Panc1 (cell line): ENCODE data around the gene EGFL7. TPM values are rescaled to one million over a fixed set of nuclear protein-coding genes. Genes with fewer than 3 reads are reported as not detected.

Source experiments
- ATAC-seq: fragments of 200-7000 bp; cut with Tn5 transposase; 2 replicates; pipeline ENCODE4 v1.9.1; 2020; ENCODE audit warnings: mild to moderate bottlenecking, moderate library complexity
- BruUV-seq: library from RNA; stranded (reverse); fragments of 400-500 nt; replicated peaks from 2 replicates; lab custom pipeline; 2021; lab: Mats Ljungman, UMichigan
- CTCF ChIA-PET: fragments of 300-600 bp; sonication (Branson Sonifier 250); formaldehyde crosslinking; loops from one replicate; lab custom pipeline; 2022; ENCODE audit warnings: antibody characterized with exemption; lab: Charles Lee
- POLR2A ChIA-PET: fragments of 300-600 bp; sonication (Branson Sonifier 250); formaldehyde crosslinking; loops from one replicate; lab custom pipeline; 2022; ENCODE audit warnings: antibody characterized with exemption; lab: Charles Lee
- DNase-seq: peaks from one replicate; pipeline ENCODE4 v3.0.0-alpha.2; 2010; ENCODE audit warnings: low read depth, low spot score
- H3K27ac ChIP-seq: 2 replicates; pipeline ENCODE4 v1.5.1; 2011; ENCODE audit warnings: mild to moderate bottlenecking, low read length, inconsistent platforms
- H3K27me3 ChIP-seq: fragments of 200-500 bp; sonication (Bioruptor generic); 2 replicates; pipeline ENCODE4 v1.6.0; 2014; ENCODE audit warnings: low read length, inconsistent platforms; ENCODE audit not compliant: control insufficient read depth, insufficient read depth
- H3K36me3 ChIP-seq: fragments of 200-500 bp; sonication (Bioruptor generic); 2 replicates; pipeline ENCODE4 v1.5.1; 2014; ENCODE audit warnings: inconsistent platforms, mild to moderate bottlenecking, low read length, moderate library complexity; ENCODE audit not compliant: control insufficient read depth, insufficient read depth
- H3K4me1 ChIP-seq: 2 replicates; pipeline ENCODE4 v1.5.1; 2011; ENCODE audit warnings: inconsistent platforms, mild to moderate bottlenecking, low read length, moderate library complexity; ENCODE audit not compliant: control insufficient read depth, insufficient read depth
- H3K4me3 ChIP-seq, 2 experiments: 2 replicates each; pipeline ENCODE4 v1.5.1; 2011 to 2012; ENCODE audit warnings: low read depth in 2 of 2, low read length in 2 of 2, mild to moderate bottlenecking in 2 of 2, inconsistent platforms in 1 of 2, moderate library complexity in 1 of 2
- H3K9me3 ChIP-seq: fragments of 200-500 bp; sonication (Bioruptor generic); 2 replicates; pipeline ENCODE4 v1.5.1; 2014; ENCODE audit warnings: low read depth, mild to moderate bottlenecking, inconsistent platforms, low read length, moderate library complexity; ENCODE audit not compliant: control insufficient read depth, insufficient read depth
- POLR2AphosphoS5 ChIP-seq: IDR thresholded peaks from 2 replicates; pipeline ENCODE4 v1.6.1; 2012; ENCODE audit warnings: mild to moderate bottlenecking, low read depth, low read length, moderate library complexity
- SIN3A ChIP-seq: IDR thresholded peaks from 2 replicates; pipeline ENCODE4 v1.6.1; 2012; ENCODE audit warnings: low read depth, mild to moderate bottlenecking, low read length, moderate library complexity, borderline replicate concordance; ENCODE audit not compliant: insufficient read depth
- TCF7L2 ChIP-seq: IDR thresholded peaks from 2 replicates; pipeline ENCODE4 v1.6.1; 2011; ENCODE audit warnings: mild to moderate bottlenecking, low read depth, low read length, inconsistent platforms
- in situ Hi-C: cut with HindIII; loops from 2 replicates; pipeline ENCODE4 v1.10.0; 2016; ENCODE audit warnings: low sequenced_read_pairs, low pct_unique_long_range_greater_than_20kb
- intact Hi-C: fragments of 100-400 bp; cut with micrococcal nuclease; formaldehyde crosslinking; loops from one replicate; pipeline ENCODE4 v1.10.0; 2022; ENCODE audit not compliant: unreplicated experiment
- total RNA-seq: library from RNA; stranded (reverse); gene quantifications from one replicate; pipeline ENCODE4 v1.2.1, GENCODE V29; 2021; ENCODE audit not compliant: unreplicated experiment
- TF ChIP-seq, protein P1 (sequence below), 2 experiments: IDR thresholded peaks; 2 replicates each; pipeline ENCODE4 v1.6.1; 2011 to 2012; ENCODE audit warnings: low read depth in 2 of 2, control low read depth in 1 of 2, low read length in 1 of 2, mild to moderate bottlenecking in 1 of 2, moderate library complexity in 1 of 2; ENCODE audit not compliant: insufficient read depth in 1 of 2
- TF ChIP-seq, protein P2 (sequence below): fragments of 450-650 bp; IDR thresholded peaks from 2 replicates; pipeline ENCODE4 v1.5.1; 2017; ENCODE audit warnings: mild to moderate bottlenecking

The EGFL7 gene
- total RNA-seq, 1 experiment from 2014 or later: 42.3 TPM

DNA sequence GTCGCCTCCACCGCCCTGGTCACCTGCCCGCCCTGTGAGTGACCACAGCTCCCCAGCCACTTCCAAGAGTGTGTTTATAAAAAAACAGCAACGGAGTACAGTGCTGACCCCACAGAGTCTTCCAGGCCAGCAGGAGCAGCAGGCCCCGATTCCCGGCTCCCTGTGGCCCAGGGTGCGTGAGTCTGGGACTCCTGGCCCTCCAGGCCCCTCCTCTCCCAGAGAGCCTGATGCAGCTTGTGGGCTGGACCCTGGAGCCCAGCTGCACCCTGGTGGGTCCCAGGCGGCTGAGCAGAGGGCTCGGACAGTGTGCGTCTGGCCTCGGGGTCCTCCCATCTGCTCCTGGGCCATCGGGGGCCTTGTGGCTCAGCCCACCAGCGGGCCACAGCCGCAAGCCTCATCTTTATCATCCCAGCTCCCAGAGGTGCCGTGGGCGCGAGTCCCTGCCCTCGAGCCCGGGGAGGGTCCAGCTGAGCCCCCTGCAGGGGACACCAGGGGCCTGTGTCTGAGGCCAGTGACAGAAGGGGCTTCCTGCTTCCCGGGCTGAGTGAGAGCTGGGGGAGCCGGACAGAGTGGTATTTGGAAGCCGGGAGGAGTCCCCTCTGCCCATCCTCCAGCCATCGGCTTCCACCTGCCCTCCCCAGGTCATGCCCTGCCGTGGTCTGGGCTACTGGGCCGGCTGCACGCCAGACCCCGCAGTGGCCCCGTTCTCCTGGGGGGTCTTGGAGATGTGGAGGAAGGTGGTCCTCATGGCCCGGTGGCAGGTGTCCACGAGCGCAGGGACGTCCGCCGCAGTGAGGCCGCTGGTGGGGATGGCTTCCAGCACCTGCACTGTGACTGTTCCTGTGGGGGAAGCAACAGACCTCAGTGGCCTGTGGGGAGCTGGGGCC, 10.6 kb downstream of the EGFL7 start:
- ChIA-PET POLR2A (interaction anchor here (0.8 kb wide), 1 partner anchor 46 kb away, joined by 3 read pairs; no protein-coding TSS in a partner anchor), CTCF (no interaction called here)
- Histone ChIP-seq H3K4me3 (no peak overlapping the region), H3K4me1 (peaks cover 42% of the 10 kb centered on the region), H3K36me3 (no peaks in the 10 kb centered on the region), H3K27ac (no peak overlapping the region; the same call in 1 of the 2 replicates), H3K27me3 (no peaks in the 10 kb centered on the region), H3K9me3 (no peaks in the 10 kb centered on the region)
- TF ChIP-seq, protein P1, sequence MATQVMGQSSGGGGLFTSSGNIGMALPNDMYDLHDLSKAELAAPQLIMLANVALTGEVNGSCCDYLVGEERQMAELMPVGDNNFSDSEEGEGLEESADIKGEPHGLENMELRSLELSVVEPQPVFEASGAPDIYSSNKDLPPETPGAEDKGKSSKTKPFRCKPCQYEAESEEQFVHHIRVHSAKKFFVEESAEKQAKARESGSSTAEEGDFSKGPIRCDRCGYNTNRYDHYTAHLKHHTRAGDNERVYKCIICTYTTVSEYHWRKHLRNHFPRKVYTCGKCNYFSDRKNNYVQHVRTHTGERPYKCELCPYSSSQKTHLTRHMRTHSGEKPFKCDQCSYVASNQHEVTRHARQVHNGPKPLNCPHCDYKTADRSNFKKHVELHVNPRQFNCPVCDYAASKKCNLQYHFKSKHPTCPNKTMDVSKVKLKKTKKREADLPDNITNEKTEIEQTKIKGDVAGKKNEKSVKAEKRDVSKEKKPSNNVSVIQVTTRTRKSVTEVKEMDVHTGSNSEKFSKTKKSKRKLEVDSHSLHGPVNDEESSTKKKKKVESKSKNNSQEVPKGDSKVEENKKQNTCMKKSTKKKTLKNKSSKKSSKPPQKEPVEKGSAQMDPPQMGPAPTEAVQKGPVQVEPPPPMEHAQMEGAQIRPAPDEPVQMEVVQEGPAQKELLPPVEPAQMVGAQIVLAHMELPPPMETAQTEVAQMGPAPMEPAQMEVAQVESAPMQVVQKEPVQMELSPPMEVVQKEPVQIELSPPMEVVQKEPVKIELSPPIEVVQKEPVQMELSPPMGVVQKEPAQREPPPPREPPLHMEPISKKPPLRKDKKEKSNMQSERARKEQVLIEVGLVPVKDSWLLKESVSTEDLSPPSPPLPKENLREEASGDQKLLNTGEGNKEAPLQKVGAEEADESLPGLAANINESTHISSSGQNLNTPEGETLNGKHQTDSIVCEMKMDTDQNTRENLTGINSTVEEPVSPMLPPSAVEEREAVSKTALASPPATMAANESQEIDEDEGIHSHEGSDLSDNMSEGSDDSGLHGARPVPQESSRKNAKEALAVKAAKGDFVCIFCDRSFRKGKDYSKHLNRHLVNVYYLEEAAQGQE (IDR thresholded peaks at IDR 0.05; ENCODE audit: insufficient read depth in 1 of 2, low read depth in 2 of 2, low read length in 1 of 2): no peak
- TF ChIP-seq POLR2AphosphoS5 (no peak), SIN3A (no peak), TCF7L2 (no peak)
- TF ChIP-seq, protein P2, sequence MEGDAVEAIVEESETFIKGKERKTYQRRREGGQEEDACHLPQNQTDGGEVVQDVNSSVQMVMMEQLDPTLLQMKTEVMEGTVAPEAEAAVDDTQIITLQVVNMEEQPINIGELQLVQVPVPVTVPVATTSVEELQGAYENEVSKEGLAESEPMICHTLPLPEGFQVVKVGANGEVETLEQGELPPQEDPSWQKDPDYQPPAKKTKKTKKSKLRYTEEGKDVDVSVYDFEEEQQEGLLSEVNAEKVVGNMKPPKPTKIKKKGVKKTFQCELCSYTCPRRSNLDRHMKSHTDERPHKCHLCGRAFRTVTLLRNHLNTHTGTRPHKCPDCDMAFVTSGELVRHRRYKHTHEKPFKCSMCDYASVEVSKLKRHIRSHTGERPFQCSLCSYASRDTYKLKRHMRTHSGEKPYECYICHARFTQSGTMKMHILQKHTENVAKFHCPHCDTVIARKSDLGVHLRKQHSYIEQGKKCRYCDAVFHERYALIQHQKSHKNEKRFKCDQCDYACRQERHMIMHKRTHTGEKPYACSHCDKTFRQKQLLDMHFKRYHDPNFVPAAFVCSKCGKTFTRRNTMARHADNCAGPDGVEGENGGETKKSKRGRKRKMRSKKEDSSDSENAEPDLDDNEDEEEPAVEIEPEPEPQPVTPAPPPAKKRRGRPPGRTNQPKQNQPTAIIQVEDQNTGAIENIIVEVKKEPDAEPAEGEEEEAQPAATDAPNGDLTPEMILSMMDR: no peak
- peak; percentile 20; the same call in 1 of the 2 replicates for ATAC-seq
- intact Hi-C loops (no loop called here), in situ Hi-C loops (no loop called here)
- DNase-seq: no peak
- TSS peak; percentile 95 for BruUV-seq

DNA sequence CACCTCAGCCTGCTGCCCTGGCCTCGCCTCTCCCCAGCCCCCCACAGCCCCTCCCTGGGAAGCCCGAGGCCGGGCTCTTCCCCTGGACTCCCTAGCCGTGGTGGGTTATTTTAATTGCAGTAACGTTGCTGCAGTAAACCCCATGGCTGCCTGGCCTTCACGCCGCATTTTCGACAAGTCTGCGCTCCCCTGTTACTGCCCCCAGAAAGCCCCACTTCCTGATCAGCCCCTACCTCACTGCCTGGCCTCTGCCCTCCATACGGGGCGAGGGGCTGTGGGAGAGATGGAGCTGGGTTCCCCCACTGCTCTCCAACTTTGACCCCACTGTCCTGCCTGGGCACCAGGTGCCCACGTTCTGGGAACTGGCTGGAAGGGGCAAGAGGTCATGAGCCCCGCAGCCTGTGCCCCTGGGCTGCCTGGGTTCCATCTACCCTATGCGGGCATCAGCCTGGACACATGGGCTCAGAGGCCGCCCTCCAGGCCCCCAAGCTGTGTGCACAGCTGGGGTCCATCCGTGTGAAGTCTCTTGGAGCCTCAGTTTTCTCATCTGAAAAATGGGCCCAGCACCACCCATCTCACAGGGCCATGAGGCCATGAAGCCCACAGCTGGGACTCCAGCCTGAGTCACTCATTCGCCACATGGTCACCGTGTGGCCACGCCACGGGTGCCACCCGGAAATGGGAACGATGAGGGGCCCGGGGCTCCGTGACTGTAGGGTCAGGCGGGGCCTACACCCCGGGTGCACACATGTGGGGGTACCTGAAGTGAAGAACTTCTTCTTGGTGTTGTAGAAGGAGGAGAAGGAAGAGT, 11.5 kb downstream of the EGFL7 start:
- no peak overlapping the region for H3K27ac ChIP-seq
- H3K4me3 ChIP-seq: no peak overlapping the region
- no peaks in the 10 kb centered on the region for H3K27me3 ChIP-seq
- BruUV-seq: no TSS peak
- ATAC-seq (no peak), DNase-seq (no peak)
- TF ChIP-seq, protein P1 (IDR thresholded peaks at IDR 0.05; ENCODE audit: insufficient read depth in 1 of 2, low read depth in 2 of 2, low read length in 1 of 2): no peak
- TF ChIP-seq TCF7L2: no peak
- no peak for TF ChIP-seq SIN3A
- no peak for TF ChIP-seq POLR2AphosphoS5
- TF ChIP-seq, protein P2: no peak
- no peaks in the 10 kb centered on the region for H3K9me3 ChIP-seq
- ChIA-PET CTCF (no interaction called here), POLR2A (no interaction called here)
- peaks cover 35% of the 10 kb centered on the region for H3K4me1 ChIP-seq
- in situ Hi-C loops (no loop called here), intact Hi-C loops (no loop called here)
- no peaks in the 10 kb centered on the region for H3K36me3 ChIP-seq
